Lower lobe of right lung (tissue), 2 donors: ENCODE data around the gene CTXND1. TPM values are rescaled to one million over a fixed set of nuclear protein-coding genes. Genes with fewer than 3 reads are reported as not detected.
"Not testable (repeated sequence)": the region's sequence is repeated elsewhere in the genome, so short reads cannot be mapped to it uniquely, and the experiment has no call there.

Experiments used
- ATAC-seq, 2 donors: fragments of 200-7000 bp; cut with Tn5 transposase; one replicate each; pipeline ENCODE4 v1.9.1; 2020 to 2022; ENCODE audit warnings: mild to moderate bottlenecking in 2 of 2, moderate library complexity in 2 of 2
- DNase-seq: peaks from one replicate; pipeline ENCODE4 v3.0.0-alpha.2; 2020
- H3K27ac ChIP-seq: fragments of 200-600 bp; one replicate; pipeline ENCODE4 v1.8.0; 2022
- H3K27me3 ChIP-seq: fragments of 200-600 bp; one replicate; pipeline ENCODE4 v1.8.0; 2022; ENCODE audit warnings: low read depth
- H3K36me3 ChIP-seq: fragments of 200-600 bp; one replicate; pipeline ENCODE4 v1.8.0; 2022; ENCODE audit warnings: mild to moderate bottlenecking
- H3K4me1 ChIP-seq: fragments of 200-600 bp; one replicate; pipeline ENCODE4 v1.8.0; 2022
- H3K4me3 ChIP-seq: fragments of 200-600 bp; one replicate; pipeline ENCODE4 v1.8.0; 2022; ENCODE audit warnings: mild to moderate bottlenecking
- H3K9me3 ChIP-seq: fragments of 200-600 bp; one replicate; pipeline ENCODE4 v1.8.0; 2022
- CTCF ChIP-seq: fragments of 200-600 bp; IDR thresholded peaks from one replicate; pipeline ENCODE4 v1.8.0; 2022; ENCODE audit warnings: antibody characterized with exemption, mild to moderate bottlenecking
- intact Hi-C: fragments of 100-400 bp; cut with DNase I; formaldehyde crosslinking; loops from one replicate; pipeline ENCODE4 v1.11.0; 2022
- long read RNA-seq: library from polyadenylated mRNA; unstranded; transcript quantifications from one replicate; pipeline ENCODE4 v2.0.0, GENCODE V29; 2021
- total RNA-seq: library from RNA; stranded (reverse); fragmentation: NEBNext Ultra II Directional; extraction: Animal tissue kit (Norgen Biotek cat#: 25700); gene quantifications from one replicate; pipeline ENCODE4 v1.2.1, GENCODE V29; 2021
- donor health status: DM: no; HTN: yes; CAD: no; lungs with severe emphysema.

The CTXND1 gene
- 1.8 TPM for total RNA-seq
- long read RNA-seq, partial matches to known transcripts = 0 of 3 reads
- long read RNA-seq, other reads (novel, unspliced or antisense) = 3 of 3 reads

- H3K4me1 ChIP-seq = peaks cover 6% of the 10 kb centered on the region
- no peak for TF ChIP-seq CTCF
- peak within 1 kb of the TSS; percentile 47 for H3K4me3 ChIP-seq
- peak; percentile 34 to 38 for ATAC-seq
- no peaks in the 10 kb centered on the region for H3K36me3 ChIP-seq
- H3K27me3 ChIP-seq = peaks cover 66% of the 10 kb centered on the region
- no peak within 1 kb of the TSS for H3K27ac ChIP-seq
- H3K9me3 ChIP-seq = no peaks in the 10 kb centered on the region
- DNase-seq = no peak
- intact Hi-C loops = no loop called here
Measured at GRCh38 chr15:80252121-80252518, at the start of gene CTXND1. TSS of gene CTXND1 (minus strand) at chr15:80252213. CDS start at chr15:80201949, 50,264 bp downstream.

- TF ChIP-seq CTCF = no peak
- Histone ChIP-seq H3K27ac (no peak overlapping the region), H3K36me3 (no peaks in the 10 kb centered on the region), H3K27me3 (no peaks in the 10 kb centered on the region), H3K9me3 (no peaks in the 10 kb centered on the region), H3K4me1 (no peaks in the 10 kb centered on the region), H3K4me3 (no peak overlapping the region)
- DNase-seq = no peak
- intact Hi-C loops = no loop called here
- ATAC-seq = no peak
Measured at GRCh38 chr15:80301472-80301871, 49.5 kb upstream of the CTXND1 start.

- H3K27ac ChIP-seq, DNase-seq, H3K27me3 ChIP-seq, H3K4me3 ChIP-seq, H3K4me1 ChIP-seq, ATAC-seq, H3K9me3 ChIP-seq, intact Hi-C loops, H3K36me3 ChIP-seq: not testable (repeated sequence)
Measured at GRCh38 chr15:80295777-80296176, 43.8 kb upstream of the CTXND1 start.

- no peaks in the 10 kb centered on the region for H3K4me1 ChIP-seq
- no peak overlapping the region for H3K4me3 ChIP-seq
- ATAC-seq = no peak
- no peak for TF ChIP-seq CTCF
- no peaks in the 10 kb centered on the region for H3K36me3 ChIP-seq
- H3K9me3 ChIP-seq = no peaks in the 10 kb centered on the region
- DNase-seq = no peak
- no peaks in the 10 kb centered on the region for H3K27me3 ChIP-seq
- intact Hi-C loops = no loop called here
- H3K27ac ChIP-seq = no peak overlapping the region
Measured at GRCh38 chr15:80292079-80292478, 40.1 kb upstream of the CTXND1 start.

- H3K27me3 ChIP-seq, H3K9me3 ChIP-seq, DNase-seq, ATAC-seq, H3K4me1 ChIP-seq, intact Hi-C loops, H3K4me3 ChIP-seq, H3K36me3 ChIP-seq, H3K27ac ChIP-seq: not testable (repeated sequence)
Measured at GRCh38 chr15:80290891-80291290, 38.9 kb upstream of the CTXND1 start.

GRCh38 chr15:80289528-80290495 lies 37.8 kb upstream of the CTXND1 start:
- Histone ChIP-seq H3K36me3 (no peaks in the 10 kb centered on the region), H3K4me1 (no peaks in the 10 kb centered on the region), H3K9me3 (no peaks in the 10 kb centered on the region), H3K4me3 (no peak overlapping the region), H3K27ac (no peak overlapping the region), H3K27me3 (no peaks in the 10 kb centered on the region)
- intact Hi-C loops = no loop called here
- ATAC-seq (no peak), DNase-seq (no peak)
- no peak for TF ChIP-seq CTCF
